ENCODE measurements around the gene TBCD. TPM values are rescaled to one million over a fixed set of nuclear protein-coding genes. Genes with fewer than 3 reads are reported as not detected.

TBCD gene
- polyA plus RNA-seq, 3 donors from 2014 or later = 70.2 to 142 (median 99.7) TPM

DNA sequence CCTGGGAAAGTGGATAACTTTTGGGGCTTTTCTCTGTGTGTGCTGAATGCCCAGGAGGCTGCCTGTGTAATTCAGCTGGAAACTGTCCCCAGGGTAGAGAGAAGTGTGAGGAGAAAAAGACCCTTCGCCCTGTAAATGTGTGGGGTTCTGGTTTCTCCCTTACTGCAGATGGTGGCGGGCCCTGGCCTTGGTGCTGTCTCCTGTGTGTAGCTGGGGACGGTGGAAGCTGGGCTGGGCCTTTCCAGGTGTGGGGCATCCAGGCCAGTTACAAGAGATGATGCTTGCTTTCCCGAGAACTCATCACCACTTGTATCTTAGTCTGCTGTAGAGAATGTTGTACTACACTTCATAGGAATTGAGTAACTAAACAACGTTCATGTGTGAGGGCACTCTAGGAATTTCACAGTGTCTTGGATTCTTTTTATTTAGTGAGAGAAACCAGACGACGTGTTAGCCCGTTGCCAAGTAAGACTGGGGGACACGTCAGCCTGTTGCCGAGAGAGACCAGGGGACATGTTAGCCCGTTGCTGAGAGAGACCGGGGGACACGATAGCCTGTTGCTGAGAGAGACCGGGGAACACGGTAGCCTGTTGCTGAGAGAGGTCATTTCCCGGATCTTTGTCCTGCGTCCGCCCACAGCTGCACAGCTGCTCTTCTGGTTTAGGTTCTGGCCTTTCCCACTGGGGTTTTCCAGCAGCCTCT, 43.1 kb downstream of the TBCD start:
- Mint-ChIP-seq H3K27ac (no peak overlapping the region), H3K4me3 (no peak overlapping the region), H3K36me3 (peaks cover 0 to 9% (median 0%) of the 10 kb centered on the region in 3 donors), H3K4me1 (no peaks in the 10 kb centered on the region), H3K27me3 (ENCODE audit: low read depth in 3 of 3) (peaks cover 0 to 4% (median 0%) of the 10 kb centered on the region in 3 donors), H3K9me3 (no peaks in the 10 kb centered on the region)
- DNase-seq = no peak

GRCh38 chr17:82795615-82796014, 43.8 kb downstream of the TBCD start:
- H3K27me3 Mint-ChIP-seq (ENCODE audit: low read depth in 3 of 3) = peaks cover 0 to 4% (median 0%) of the 10 kb centered on the region in 3 donors
- H3K27ac Mint-ChIP-seq = no peak overlapping the region
- no peaks in the 10 kb centered on the region for H3K4me1 Mint-ChIP-seq
- no peaks in the 10 kb centered on the region for H3K9me3 Mint-ChIP-seq
- no peak overlapping the region for H3K4me3 Mint-ChIP-seq
- no peak for DNase-seq
- peaks cover 0 to 12% (median 0%) of the 10 kb centered on the region in 3 donors for H3K36me3 Mint-ChIP-seq

- H3K27me3 Mint-ChIP-seq (ENCODE audit: low read depth in 3 of 3) = peaks cover 0 to 1% (median 0%) of the 10 kb centered on the region in 3 donors
- H3K27ac Mint-ChIP-seq = no peak overlapping the region
- H3K36me3 Mint-ChIP-seq = peaks cover 4 to 17% (median 4%) of the 10 kb centered on the region in 3 donors
- H3K9me3 Mint-ChIP-seq = no peaks in the 10 kb centered on the region
- no peak overlapping the region for H3K4me3 Mint-ChIP-seq
- H3K4me1 Mint-ChIP-seq = peaks cover 5% of the 10 kb centered on the region in 2 donors
- no peak for DNase-seq
Measured at GRCh38 chr17:82797061-82797460, 45.2 kb downstream of the TBCD start.

DNA sequence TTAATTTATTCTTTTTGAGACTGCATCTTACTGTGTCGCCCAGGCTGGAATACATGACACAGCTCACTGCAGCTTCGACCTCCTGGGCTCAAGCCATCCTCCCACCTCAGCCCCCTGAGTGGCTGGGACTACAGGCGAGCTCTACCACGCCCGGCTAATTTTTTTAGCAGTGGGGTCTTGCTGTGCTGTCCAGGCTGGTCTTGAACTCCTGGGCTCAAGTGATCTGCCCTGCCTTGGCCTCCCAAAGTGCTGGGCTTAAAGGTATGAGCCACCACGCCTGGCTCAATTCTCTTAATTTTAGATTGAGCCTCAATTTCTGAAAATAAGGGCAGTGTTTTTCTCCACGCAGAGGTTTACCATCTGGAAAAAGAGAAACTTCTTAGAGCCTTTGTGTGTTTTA, 46.9 kb downstream of the TBCD start:
- no peak overlapping the region for H3K4me3 Mint-ChIP-seq
- peaks cover 4 to 20% (median 8%) of the 10 kb centered on the region in 3 donors for H3K36me3 Mint-ChIP-seq
- H3K27me3 Mint-ChIP-seq (ENCODE audit: low read depth in 3 of 3) = no peaks in the 10 kb centered on the region
- H3K9me3 Mint-ChIP-seq = no peaks in the 10 kb centered on the region
- H3K4me1 Mint-ChIP-seq = peaks cover 5 to 8% of the 10 kb centered on the region in 2 donors
- H3K27ac Mint-ChIP-seq = no peak overlapping the region
- DNase-seq = no peak

DNA sequence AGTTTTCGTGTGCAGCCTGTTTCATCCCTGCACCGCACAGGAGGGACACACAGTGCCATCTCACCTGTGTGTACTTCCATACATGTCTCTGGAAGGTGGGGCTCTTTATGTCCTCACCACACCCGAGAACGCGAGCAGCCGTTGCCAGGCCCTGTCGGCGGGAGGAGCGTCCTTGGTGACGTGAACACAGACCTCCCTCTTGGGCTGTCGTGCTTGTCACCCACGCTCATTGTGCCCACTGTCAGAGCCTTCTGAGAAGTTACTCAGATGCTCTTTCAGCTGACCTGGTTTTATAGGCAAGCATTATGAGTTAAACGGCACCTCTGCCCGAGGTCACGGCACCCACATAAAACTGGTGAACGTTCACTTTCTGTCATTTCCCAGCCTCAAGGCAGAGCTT, 47.7 kb downstream of the TBCD start:
- Mint-ChIP-seq H3K27ac (no peak overlapping the region), H3K27me3 (ENCODE audit: low read depth in 3 of 3) (peaks cover 0 to 2% (median 0%) of the 10 kb centered on the region in 3 donors), H3K4me1 (peaks cover 5 to 8% of the 10 kb centered on the region in 2 donors), H3K36me3 (peaks cover 4 to 20% (median 8%) of the 10 kb centered on the region in 3 donors), H3K4me3 (no peak overlapping the region), H3K9me3 (no peaks in the 10 kb centered on the region)
- DNase-seq = no peak

DNA sequence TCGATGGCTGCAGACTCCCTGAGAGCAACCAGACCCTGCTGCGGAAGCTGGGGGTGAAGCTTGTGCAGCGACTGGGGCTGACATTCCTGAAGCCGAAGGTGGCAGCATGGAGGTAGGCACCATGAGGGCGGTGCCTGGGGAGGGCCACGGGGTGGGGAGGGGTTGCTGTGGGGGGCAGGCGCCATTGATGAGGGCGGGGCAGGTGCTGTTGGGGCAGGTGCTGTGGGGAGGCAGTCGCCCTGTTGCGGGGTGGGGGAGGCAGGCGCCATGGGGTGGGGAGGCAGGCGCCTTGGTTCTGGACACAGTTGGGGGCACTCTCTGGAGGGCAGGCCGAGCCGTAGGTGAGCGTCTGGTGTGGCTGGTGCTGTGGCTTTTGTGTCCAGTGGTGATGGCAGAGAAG, 49.0 kb downstream of the TBCD start:
- peak overlapping the region in 1 of 6 donors; percentile 21 for H3K27ac Mint-ChIP-seq
- H3K9me3 Mint-ChIP-seq = no peaks in the 10 kb centered on the region
- H3K27me3 Mint-ChIP-seq (ENCODE audit: low read depth in 3 of 3) = peaks cover 0 to 3% (median 0%) of the 10 kb centered on the region in 3 donors
- H3K4me1 Mint-ChIP-seq = peaks cover 5 to 9% of the 10 kb centered on the region in 2 donors
- DNase-seq = no peak
- peaks cover 4 to 20% (median 8%) of the 10 kb centered on the region in 3 donors for H3K36me3 Mint-ChIP-seq
- H3K4me3 Mint-ChIP-seq = no peak overlapping the region

DNA sequence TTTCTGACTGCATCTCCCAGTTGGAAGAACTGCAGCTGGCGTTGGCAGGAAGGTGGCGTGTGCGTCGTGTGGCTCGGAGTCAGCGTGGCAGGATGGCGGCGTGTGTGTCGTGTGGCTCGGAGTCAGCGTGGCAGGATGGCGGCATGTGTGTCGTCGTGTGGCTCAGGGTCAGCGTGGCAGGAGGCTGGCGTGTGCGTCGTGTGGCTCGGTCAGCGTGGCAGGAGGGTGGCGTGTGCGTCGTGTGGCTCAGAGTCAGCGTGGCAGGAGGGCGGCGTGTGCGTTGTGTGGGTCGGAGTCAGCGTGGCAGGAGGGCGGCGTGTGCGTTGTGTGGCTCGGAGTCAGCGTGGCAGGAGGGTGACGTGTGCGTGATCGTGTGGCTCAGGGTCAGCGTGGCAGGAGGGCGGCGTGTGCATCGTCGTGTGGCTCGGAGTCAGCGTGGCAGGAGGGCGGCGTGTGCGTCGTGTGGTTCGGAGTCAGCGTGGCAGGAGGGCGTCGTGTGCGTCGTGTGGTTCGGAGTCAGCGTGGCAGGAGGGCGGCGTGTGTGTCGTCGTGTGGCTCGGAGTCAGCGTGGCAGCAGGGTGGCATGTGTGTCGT, 49.6 kb downstream of the TBCD start:
- H3K36me3 Mint-ChIP-seq = peaks cover 4 to 20% (median 8%) of the 10 kb centered on the region in 3 donors
- no peak overlapping the region for H3K4me3 Mint-ChIP-seq
- H3K27ac Mint-ChIP-seq = peak overlapping the region in 5 of 6 donors; percentile 21 to 86 (median 67)
- DNase-seq = no peak
- peaks cover 5 to 9% of the 10 kb centered on the region in 2 donors for H3K4me1 Mint-ChIP-seq
- H3K9me3 Mint-ChIP-seq = no peaks in the 10 kb centered on the region
- H3K27me3 Mint-ChIP-seq (ENCODE audit: low read depth in 3 of 3) = peaks cover 0 to 3% (median 0%) of the 10 kb centered on the region in 3 donors

DNA sequence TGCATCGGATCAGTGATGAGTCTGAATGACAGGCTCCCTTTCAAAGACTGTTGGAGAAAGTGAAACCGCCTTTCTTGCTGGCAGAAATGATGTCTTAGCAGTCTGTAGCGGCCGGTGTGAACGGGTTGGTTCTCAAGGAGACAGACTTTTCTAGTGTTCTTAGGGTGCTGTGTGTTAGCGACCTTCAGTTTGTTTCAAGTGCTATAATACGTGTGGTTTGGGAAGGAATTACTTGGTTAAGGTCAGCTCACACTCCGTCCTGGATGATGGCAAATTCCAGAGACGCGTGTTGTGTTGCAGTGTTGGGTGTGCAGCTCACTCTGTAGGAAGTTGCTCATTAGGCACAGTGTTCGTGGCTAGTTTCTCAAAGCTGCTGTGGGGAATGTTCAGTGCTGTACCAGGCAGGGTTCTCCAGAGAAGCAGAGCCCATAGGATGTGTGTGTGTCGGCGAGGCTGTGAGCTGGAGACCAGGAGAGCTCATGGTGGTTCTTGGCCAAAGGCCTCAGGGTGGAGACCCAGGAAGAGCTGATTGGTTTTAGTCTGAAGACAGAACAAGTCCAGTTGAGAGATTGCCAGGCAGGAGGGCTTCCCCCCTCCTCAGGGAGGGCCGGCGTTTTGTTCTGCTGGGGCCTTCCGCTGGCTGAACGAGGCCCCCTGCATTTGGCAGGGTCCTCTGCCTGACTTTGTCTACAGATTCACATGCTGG, 50.4 kb downstream of the TBCD start:
- no peak overlapping the region for H3K4me3 Mint-ChIP-seq
- H3K27me3 Mint-ChIP-seq (ENCODE audit: low read depth in 3 of 3) = peaks cover 0 to 3% (median 0%) of the 10 kb centered on the region in 3 donors
- DNase-seq = no peak
- no peaks in the 10 kb centered on the region for H3K9me3 Mint-ChIP-seq
- H3K36me3 Mint-ChIP-seq = peaks cover 4 to 17% (median 8%) of the 10 kb centered on the region in 3 donors
- H3K27ac Mint-ChIP-seq = peak overlapping the region in 3 of 6 donors; percentile 22 to 72 (median 31)
- peaks cover 5 to 9% of the 10 kb centered on the region in 2 donors for H3K4me1 Mint-ChIP-seq

- Mint-ChIP-seq H3K4me3 (no peak overlapping the region), H3K36me3 (peaks cover 4 to 16% (median 8%) of the 10 kb centered on the region in 3 donors), H3K4me1 (peaks cover 5 to 9% of the 10 kb centered on the region in 2 donors), H3K27ac (peak overlapping the region in 1 of 6 donors; percentile 40), H3K9me3 (no peaks in the 10 kb centered on the region), H3K27me3 (ENCODE audit: low read depth in 3 of 3) (peaks cover 0 to 3% (median 0%) of the 10 kb centered on the region in 3 donors)
- DNase-seq = no peak
Measured at GRCh38 chr17:82803185-82803584, 51.3 kb downstream of the TBCD start.

DNA sequence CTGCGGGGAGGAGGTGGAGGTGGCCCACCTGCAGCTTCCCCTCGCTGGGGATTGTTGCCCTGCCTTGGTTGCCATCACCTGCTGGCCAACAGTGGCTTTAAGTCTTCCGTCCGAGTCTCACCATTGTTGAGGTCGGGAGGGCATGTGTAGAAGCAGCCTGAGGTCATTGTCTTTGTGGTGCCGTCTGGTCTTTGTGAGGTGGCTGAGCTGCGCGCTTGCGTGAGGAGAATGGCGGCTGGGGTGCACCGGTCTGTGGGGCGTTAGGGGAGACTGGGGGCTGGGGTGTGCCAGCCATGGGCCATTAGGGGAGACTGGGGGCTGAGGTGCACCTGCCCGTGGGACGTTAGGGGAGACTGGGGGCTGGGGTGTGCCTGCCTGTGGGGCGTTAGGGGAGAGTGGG, 51.7 kb downstream of the TBCD start:
- Mint-ChIP-seq H3K4me3 (no peak overlapping the region), H3K9me3 (no peaks in the 10 kb centered on the region), H3K27ac (peak overlapping the region in 1 of 6 donors; percentile 40), H3K27me3 (ENCODE audit: low read depth in 3 of 3) (peaks cover 0 to 3% (median 0%) of the 10 kb centered on the region in 3 donors), H3K4me1 (peaks cover 5 to 9% of the 10 kb centered on the region in 2 donors), H3K36me3 (peaks cover 4 to 16% (median 8%) of the 10 kb centered on the region in 3 donors)
- no peak for DNase-seq

GRCh38 chr17:82804442-82805191, 52.8 kb downstream of the TBCD start:
- no peak overlapping the region for H3K4me3 Mint-ChIP-seq
- peaks cover 4 to 16% (median 8%) of the 10 kb centered on the region in 3 donors for H3K36me3 Mint-ChIP-seq
- H3K27ac Mint-ChIP-seq = no peak overlapping the region
- H3K27me3 Mint-ChIP-seq (ENCODE audit: low read depth in 3 of 3) = peaks cover 0 to 3% (median 0%) of the 10 kb centered on the region in 3 donors
- H3K9me3 Mint-ChIP-seq = no peaks in the 10 kb centered on the region
- peaks cover 5 to 9% of the 10 kb centered on the region in 2 donors for H3K4me1 Mint-ChIP-seq
- no peak for DNase-seq

- Mint-ChIP-seq H3K4me1 (peaks cover 5 to 9% of the 10 kb centered on the region in 2 donors), H3K27ac (no peak overlapping the region), H3K9me3 (no peaks in the 10 kb centered on the region), H3K36me3 (peaks cover 4 to 12% (median 11%) of the 10 kb centered on the region in 3 donors), H3K27me3 (ENCODE audit: low read depth in 3 of 3) (peaks cover 0 to 3% (median 0%) of the 10 kb centered on the region in 3 donors), H3K4me3 (no peak overlapping the region)
- DNase-seq = no peak
Measured at GRCh38 chr17:82805254-82805653, 53.4 kb downstream of the TBCD start.

- no peaks in the 10 kb centered on the region for H3K9me3 Mint-ChIP-seq
- peaks cover 0 to 3% (median 0%) of the 10 kb centered on the region in 3 donors for H3K27me3 Mint-ChIP-seq (ENCODE audit: low read depth in 3 of 3)
- H3K36me3 Mint-ChIP-seq = peaks cover 4 to 15% (median 12%) of the 10 kb centered on the region in 3 donors
- no peak overlapping the region for H3K27ac Mint-ChIP-seq
- DNase-seq = no peak
- H3K4me1 Mint-ChIP-seq = peaks cover 5 to 9% of the 10 kb centered on the region in 2 donors
- H3K4me3 Mint-ChIP-seq = no peak overlapping the region
Measured at GRCh38 chr17:82805823-82806222, 54.0 kb downstream of the TBCD start.
